Mesenchymal stem cell (in vitro differentiated cells and primary cell): ENCODE measurements around the gene LATS2.

ENCODE experiments used
- DNase-seq: peaks from one replicate; pipeline ENCODE4 v3.0.0-alpha.2; 2013
- H2AFZ ChIP-seq: one replicate; pipeline ENCODE4 v1.6.1; 2013; ENCODE audit warnings: low read depth, mild to moderate bottlenecking, control low read depth, inconsistent platforms, low read length, moderate library complexity
- H2AK5ac ChIP-seq: 2 replicates; pipeline ENCODE4 v1.6.1; 2013; ENCODE audit warnings: low read length, moderate library complexity, mild to moderate bottlenecking, inconsistent platforms; ENCODE audit not compliant: severe bottlenecking
- H2BK120ac ChIP-seq: one replicate; pipeline ENCODE4 v1.6.1; 2013; ENCODE audit warnings: low read depth, mild to moderate bottlenecking, inconsistent platforms, low read length, moderate library complexity
- H2BK12ac ChIP-seq, 2 experiments: one replicate each; pipeline ENCODE4 v1.6.1; 2013; ENCODE audit warnings: inconsistent platforms in 2 of 2, low read length in 2 of 2, mild to moderate bottlenecking in 2 of 2, moderate library complexity in 2 of 2, control low read depth in 1 of 2
- H2BK15ac ChIP-seq: one replicate; pipeline ENCODE4 v1.6.1; 2013; ENCODE audit warnings: mild to moderate bottlenecking, low read depth, inconsistent platforms; ENCODE audit not compliant: poor library complexity, severe bottlenecking
- H2BK5ac ChIP-seq: 2 replicates; pipeline ENCODE4 v1.6.1; 2013; ENCODE audit warnings: low read depth, mild to moderate bottlenecking, low read length, control low read depth, inconsistent platforms; ENCODE audit not compliant: poor library complexity, severe bottlenecking
- H3K14ac ChIP-seq, 2 experiments: one replicate each; pipeline ENCODE4 v1.6.1; 2013; ENCODE audit warnings: inconsistent platforms in 2 of 2, low read length in 2 of 2, control low read depth in 1 of 2, mild to moderate bottlenecking in 1 of 2, moderate library complexity in 1 of 2
- H3K18ac ChIP-seq, 2 experiments: one replicate each; pipeline ENCODE4 v1.6.1; 2013; ENCODE audit warnings: inconsistent platforms in 2 of 2, low read length in 2 of 2, control low read depth in 1 of 2, low read depth in 1 of 2, mild to moderate bottlenecking in 1 of 2
- H3K23ac ChIP-seq, 2 experiments: one replicate each; pipeline ENCODE4 v1.6.1; 2013; ENCODE audit warnings: inconsistent platforms in 2 of 2, low read length in 2 of 2, mild to moderate bottlenecking in 2 of 2, moderate library complexity in 2 of 2, control low read depth in 1 of 2
- H3K27ac ChIP-seq: 2 replicates; pipeline ENCODE4 v1.5.1; 2013; ENCODE audit warnings: mild to moderate bottlenecking, moderate library complexity, low read length, control low read depth, inconsistent platforms; ENCODE audit not compliant: poor library complexity, severe bottlenecking
- H3K27me3 ChIP-seq, 2 experiments: 2 replicates each; pipeline versions ENCODE4 v1.6.1 to v1.7.0; 2013; ENCODE audit warnings: low read length in 2 of 2, mild to moderate bottlenecking in 2 of 2, moderate library complexity in 2 of 2, control low read depth in 1 of 2, inconsistent platforms in 1 of 2; ENCODE audit not compliant: control insufficient read depth in 1 of 2, insufficient read depth in 1 of 2
- H3K36me3 ChIP-seq, 2 experiments: 2 replicates each; pipeline versions ENCODE4 v1.6.1 to v1.7.0; 2013; ENCODE audit warnings: low read length in 2 of 2, control low read depth in 1 of 2, inconsistent platforms in 1 of 2, low read depth in 1 of 2, mild to moderate bottlenecking in 1 of 2; ENCODE audit not compliant: insufficient read depth in 2 of 2, control insufficient read depth in 1 of 2
- H3K4ac ChIP-seq, 2 experiments: one replicate each; pipeline ENCODE4 v1.6.1; 2013; ENCODE audit warnings: inconsistent platforms in 2 of 2, low read length in 2 of 2, mild to moderate bottlenecking in 2 of 2, moderate library complexity in 2 of 2, control low read depth in 1 of 2, low read depth in 1 of 2
- H3K4me1 ChIP-seq: 2 replicates; pipeline ENCODE4 v1.6.1; 2013; ENCODE audit warnings: low read depth, low read length, control low read depth; ENCODE audit not compliant: control insufficient read depth, insufficient read depth
- H3K4me2 ChIP-seq: 2 replicates; pipeline ENCODE4 v1.6.1; 2013; ENCODE audit warnings: low read length, mild to moderate bottlenecking, inconsistent platforms; ENCODE audit not compliant: poor library complexity, severe bottlenecking
- H3K4me3 ChIP-seq, 2 experiments: 2 replicates each; pipeline versions ENCODE4 v1.5.1 to v1.7.0; 2013; ENCODE audit warnings: low read length in 2 of 2, mild to moderate bottlenecking in 2 of 2, control low read depth in 1 of 2, low read depth in 1 of 2; ENCODE audit not compliant: insufficient read depth in 1 of 2
- H3K79me1 ChIP-seq: replicated peaks from 2 replicates; pipeline ENCODE4 v1.6.1; 2013; ENCODE audit warnings: mild to moderate bottlenecking, control low read depth, low read length, inconsistent platforms; ENCODE audit not compliant: poor library complexity, severe bottlenecking
- H3K9ac ChIP-seq: 2 replicates; pipeline ENCODE4 v1.7.0; 2013; ENCODE audit warnings: mild to moderate bottlenecking, low read length, moderate library complexity
- H3K9me3 ChIP-seq: 2 replicates; pipeline ENCODE4 v1.7.0; 2013; ENCODE audit warnings: mild to moderate bottlenecking, low read length; ENCODE audit not compliant: control insufficient read depth
- H4K8ac ChIP-seq: one replicate; pipeline ENCODE4 v1.6.1; 2013; ENCODE audit warnings: inconsistent platforms, mild to moderate bottlenecking, low read length, moderate library complexity
- H4K91ac ChIP-seq: one replicate; pipeline ENCODE4 v1.6.1; 2013; ENCODE audit warnings: mild to moderate bottlenecking, low read length, inconsistent platforms
- WGBS: methylation state at CpG from one replicate; pipeline ENCODE4 v1.1.7; 2013; ENCODE audit warnings: mixed read lengths; 5-methylcytosine and 5-hydroxymethylcytosine counted together

LATS2 gene

GRCh38 chr13:20988909-20989655, 72.3 kb downstream of the LATS2 start:
- WGBS, result 96% methylated on average over 44 of the region's 44 CpGs
- Histone ChIP-seq H3K14ac (no peak overlapping the region), H3K4ac (no peak overlapping the region), H4K8ac (no peak overlapping the region), H2BK12ac (no peak overlapping the region), H3K79me1 (peaks cover 43% of the 10 kb centered on the region), H3K27me3 (no peaks in the 10 kb centered on the region), H2BK15ac (no peak overlapping the region), H4K91ac (no peak overlapping the region), H3K27ac (no peak overlapping the region), H2BK5ac (no peak overlapping the region), H3K23ac (no peak overlapping the region), H3K18ac (no peak overlapping the region), H3K4me2 (no peak overlapping the region), H2BK120ac (no peak overlapping the region), H3K4me1 (peaks cover 8% of the 10 kb centered on the region), H2AFZ (no peak overlapping the region), H3K9ac (no peak overlapping the region), H2AK5ac (no peak overlapping the region), H3K9me3 (no peaks in the 10 kb centered on the region), H3K4me3 (no peak overlapping the region), H3K36me3 (peaks cover 62 to 72% of the 10 kb centered on the region in 2 experiments)
- DNase-seq, result no peak

DNA sequence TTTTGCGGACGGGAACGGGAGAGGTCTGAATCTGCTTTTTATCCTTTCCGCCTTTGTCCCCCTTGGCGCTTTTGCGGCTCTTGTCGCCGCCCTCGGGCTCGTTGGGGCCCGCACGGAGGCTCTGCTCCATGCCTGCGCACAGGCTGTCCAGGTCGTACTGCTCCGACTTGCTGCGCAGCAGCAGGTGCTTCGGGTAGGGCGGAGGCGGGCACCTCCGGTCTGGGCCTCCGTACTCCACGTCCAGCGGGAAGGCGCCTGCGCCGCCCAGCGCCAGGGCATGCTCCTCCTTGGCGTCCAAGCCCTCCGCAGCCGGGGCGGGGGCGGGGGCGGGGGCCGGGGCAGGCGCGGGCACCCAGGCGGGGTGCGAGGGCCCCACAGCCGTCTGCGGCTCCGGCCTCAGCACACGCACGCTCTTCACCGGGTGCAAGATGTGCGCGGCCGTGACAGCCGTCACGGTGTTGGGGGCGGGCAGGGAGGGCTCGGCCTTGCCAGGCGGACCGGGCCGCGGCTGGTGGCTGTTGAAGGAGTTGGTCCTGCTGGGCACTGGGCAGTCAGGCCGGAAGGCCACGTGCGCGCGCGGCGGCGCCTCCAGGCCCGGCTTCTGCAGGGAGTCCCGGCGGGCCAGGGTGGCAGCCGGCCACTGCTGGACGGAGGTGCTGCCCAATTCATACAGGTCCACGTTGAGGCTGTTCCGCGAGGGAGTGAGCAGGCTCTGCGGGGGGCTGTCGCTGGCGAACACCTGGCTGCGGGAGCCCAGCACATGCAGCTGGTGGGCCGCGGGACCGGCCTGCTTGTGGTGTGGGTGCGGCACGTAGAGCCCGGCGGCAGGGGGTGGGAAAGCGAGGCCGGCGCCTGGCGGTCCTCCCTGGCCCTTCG, 73.1 kb downstream of the LATS2 start:
- no peak overlapping the region for H2BK12ac ChIP-seq
- H3K9me3 ChIP-seq, result no peaks in the 10 kb centered on the region
- no peak overlapping the region for H2BK5ac ChIP-seq
- no peak overlapping the region for H2AFZ ChIP-seq
- no peak overlapping the region for H2BK15ac ChIP-seq
- H3K4me2 ChIP-seq, result no peak overlapping the region
- WGBS, result 95% methylated on average over 87 of the region's 87 CpGs
- H3K4ac ChIP-seq, result no peak overlapping the region
- no peak overlapping the region for H3K23ac ChIP-seq
- H4K8ac ChIP-seq, result no peak overlapping the region
- H3K27me3 ChIP-seq, result no peaks in the 10 kb centered on the region
- peaks cover 61 to 76% of the 10 kb centered on the region in 2 experiments for H3K36me3 ChIP-seq
- H2BK120ac ChIP-seq, result no peak overlapping the region
- DNase-seq, result no peak
- peaks cover 4% of the 10 kb centered on the region for H3K4me1 ChIP-seq
- H4K91ac ChIP-seq, result no peak overlapping the region
- H3K9ac ChIP-seq, result no peak overlapping the region
- H3K4me3 ChIP-seq, result no peak overlapping the region
- no peak overlapping the region for H3K18ac ChIP-seq
- no peak overlapping the region for H3K14ac ChIP-seq
- H3K79me1 ChIP-seq, result peaks cover 42% of the 10 kb centered on the region
- no peak overlapping the region for H3K27ac ChIP-seq
- no peak overlapping the region for H2AK5ac ChIP-seq

DNA sequence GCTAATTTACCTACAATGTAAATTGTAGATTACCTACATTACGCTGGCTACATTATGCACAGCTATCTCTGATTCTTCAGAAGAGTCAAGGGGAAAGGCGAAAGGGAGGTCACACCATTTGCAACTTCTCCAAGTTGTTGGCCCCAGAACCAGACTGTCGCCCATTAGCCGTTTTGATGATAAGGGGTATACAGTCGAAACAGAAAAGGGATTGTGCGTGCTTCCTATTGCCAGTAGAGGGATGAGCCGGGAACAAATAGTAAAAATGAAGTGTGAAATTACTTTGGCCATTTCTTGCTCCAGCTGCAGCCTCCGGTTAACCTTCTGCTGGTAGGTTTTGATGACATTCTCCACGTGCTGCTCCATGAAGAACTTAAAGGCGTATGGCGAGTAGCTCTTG, 73.8 kb downstream of the LATS2 start:
- Histone ChIP-seq H2BK12ac (no peak overlapping the region), H3K4ac (no peak overlapping the region), H2AK5ac (no peak overlapping the region), H2BK5ac (no peak overlapping the region), H3K27me3 (no peaks in the 10 kb centered on the region), H3K18ac (no peak overlapping the region), H4K8ac (no peak overlapping the region), H3K9ac (no peak overlapping the region), H4K91ac (no peak overlapping the region), H3K4me3 (no peak overlapping the region), H2BK15ac (no peak overlapping the region), H3K14ac (no peak overlapping the region), H2AFZ (no peak overlapping the region), H2BK120ac (no peak overlapping the region), H3K4me1 (peaks cover 3% of the 10 kb centered on the region), H3K4me2 (no peak overlapping the region), H3K27ac (no peak overlapping the region), H3K23ac (no peak overlapping the region), H3K36me3 (peaks cover 62 to 82% of the 10 kb centered on the region in 2 experiments), H3K79me1 (peaks cover 42% of the 10 kb centered on the region), H3K9me3 (no peaks in the 10 kb centered on the region)
- WGBS, result 98% methylated on average over 11 of the region's 11 CpGs
- DNase-seq, result no peak

DNA sequence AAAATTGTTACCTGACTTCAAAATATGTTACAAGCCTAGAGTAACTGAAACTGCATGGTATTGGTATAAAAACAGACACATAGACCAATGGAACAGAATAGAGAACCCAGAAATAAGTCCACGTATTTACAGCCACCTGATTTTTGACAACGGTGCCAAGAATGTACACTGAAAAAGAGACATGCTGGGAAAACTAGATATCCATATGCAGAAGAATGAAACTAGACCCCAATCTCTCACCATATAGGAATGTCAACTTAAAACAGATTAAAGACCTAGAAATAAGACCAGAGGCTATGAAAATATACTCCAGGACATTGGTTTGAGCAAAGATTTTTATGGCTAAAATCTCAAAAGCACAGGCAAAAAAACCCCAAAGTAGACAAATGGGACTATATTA, 76.5 kb downstream of the LATS2 start:
- Histone ChIP-seq H3K18ac (no peak overlapping the region), H3K4me1 (no peaks in the 10 kb centered on the region), H3K4ac (no peak overlapping the region), H4K91ac (no peak overlapping the region), H2BK120ac (no peak overlapping the region), H2AFZ (no peak overlapping the region), H2BK12ac (no peak overlapping the region), H3K79me1 (peaks cover 40% of the 10 kb centered on the region), H3K9me3 (no peaks in the 10 kb centered on the region), H3K4me2 (no peak overlapping the region), H3K4me3 (no peak overlapping the region), H3K14ac (no peak overlapping the region), H2AK5ac (no peak overlapping the region), H3K36me3 (peaks cover 63 to 89% of the 10 kb centered on the region in 2 experiments), H3K27me3 (no peaks in the 10 kb centered on the region), H3K27ac (no peak overlapping the region), H3K23ac (no peak overlapping the region), H2BK5ac (no peak overlapping the region), H4K8ac (no peak overlapping the region), H3K9ac (no peak overlapping the region), H2BK15ac (no peak overlapping the region)
- no peak for DNase-seq
- WGBS, result 100% methylated on average over 2 of the region's 2 CpGs
